ENCODE results near the gene SLC35F4.

SLC35F4 gene

GRCh38 chr14:57609192-57610075, 256.5 kb downstream of the SLC35F4 start:
- no peak for DNase-seq

GRCh38 chr14:57607086-57607485, 258.8 kb downstream of the SLC35F4 start:
- DNase-seq = no peak

GRCh38 chr14:57583396-57583795, 282.5 kb downstream of the SLC35F4 start:
- DNase-seq = no peak

- DNase-seq = no peak
Measured at GRCh38 chr14:57582746-57583145, 283.1 kb downstream of the SLC35F4 start.

GRCh38 chr14:57578801-57579200, 287.1 kb downstream of the SLC35F4 start:
- no peak for DNase-seq

GRCh38 chr14:57576498-57576897, 289.4 kb downstream of the SLC35F4 start:
- no peak for DNase-seq

GRCh38 chr14:57575482-57575881, 290.4 kb downstream of the SLC35F4 start:
- no peak for DNase-seq

GRCh38 chr14:57574617-57575288, 291.1 kb downstream of the SLC35F4 start:
- DNase-seq = no peak

- no peak for DNase-seq
Measured at GRCh38 chr14:57573173-57573572, 292.7 kb downstream of the SLC35F4 start.

- no peak for DNase-seq
Measured at GRCh38 chr14:57568554-57568953, 297.3 kb downstream of the SLC35F4 start.

- no peak for DNase-seq
Measured at GRCh38 chr14:57567220-57567619, 298.7 kb downstream of the SLC35F4 start.

- DNase-seq = no peak
Measured at GRCh38 chr14:57560681-57561080, 305.2 kb downstream of the SLC35F4 start.

GRCh38 chr14:57559576-57559975, 306.3 kb downstream of the SLC35F4 start:
- no peak for DNase-seq

GRCh38 chr14:57549765-57550420, 316.0 kb downstream of the SLC35F4 start:
- DNase-seq = no peak

- no peak for DNase-seq
Measured at GRCh38 chr14:57549016-57549564, 316.8 kb downstream of the SLC35F4 start.

GRCh38 chr14:57547131-57547530, 318.8 kb downstream of the SLC35F4 start:
- DNase-seq = no peak

- DNase-seq = peak; percentile 40
Measured at GRCh38 chr14:57533214-57533613, 332.7 kb downstream of the SLC35F4 start.

GRCh38 chr14:57530571-57530970, 335.3 kb downstream of the SLC35F4 start:
- no peak for DNase-seq

- DNase-seq = no peak
Measured at GRCh38 chr14:57526942-57527341, 338.9 kb downstream of the SLC35F4 start.

- no peak for DNase-seq
Measured at GRCh38 chr14:57519043-57519442, 346.8 kb downstream of the SLC35F4 start.

Data from HCEC 1CT (cell line).